GM12874 (cell line): ENCODE results near the gene MRPL23.

Experiments
- TF ChIP-seq, protein P1 (sequence below): IDR thresholded peaks from 2 replicates; pipeline ENCODE4 v1.5.1; 2011; ENCODE audit warnings: low read depth, mild to moderate bottlenecking, control low read depth, low read length, moderate library complexity; ENCODE audit not compliant: insufficient read depth

MRPL23 gene

DNA sequence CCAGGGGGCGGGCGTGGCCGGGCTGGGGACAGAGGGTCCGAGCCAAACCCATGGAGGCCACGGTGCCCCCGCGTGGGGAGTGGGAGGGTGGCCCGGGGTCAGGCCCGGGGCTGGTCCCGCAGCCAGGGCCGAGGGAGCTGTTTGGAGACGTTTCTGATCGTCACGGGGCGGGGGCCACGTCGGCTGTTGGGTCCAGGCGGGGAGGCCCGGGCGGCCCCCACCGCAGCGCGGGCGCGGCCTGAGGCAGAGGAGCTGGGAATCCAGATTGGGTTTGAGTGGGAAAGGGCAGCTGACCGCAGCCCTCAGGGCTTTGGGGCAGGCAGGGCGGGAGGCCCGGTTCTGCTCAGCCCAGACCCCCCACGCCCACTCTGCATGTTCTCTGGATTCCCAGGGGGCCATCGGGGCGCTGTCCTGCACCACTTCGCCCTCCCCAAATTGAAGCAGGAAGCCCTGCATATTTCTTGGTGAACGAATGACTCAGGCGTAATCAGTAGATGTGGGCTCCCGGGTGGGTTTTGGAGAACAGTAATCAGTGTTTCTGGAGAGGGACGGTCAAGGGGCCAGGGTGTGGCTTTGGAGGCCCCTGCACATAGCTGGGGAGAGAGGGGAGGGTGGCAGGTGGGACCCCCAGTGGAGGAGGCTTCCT is 583 bp downstream of the MRPL23 start:
- TF ChIP-seq, protein P1, sequence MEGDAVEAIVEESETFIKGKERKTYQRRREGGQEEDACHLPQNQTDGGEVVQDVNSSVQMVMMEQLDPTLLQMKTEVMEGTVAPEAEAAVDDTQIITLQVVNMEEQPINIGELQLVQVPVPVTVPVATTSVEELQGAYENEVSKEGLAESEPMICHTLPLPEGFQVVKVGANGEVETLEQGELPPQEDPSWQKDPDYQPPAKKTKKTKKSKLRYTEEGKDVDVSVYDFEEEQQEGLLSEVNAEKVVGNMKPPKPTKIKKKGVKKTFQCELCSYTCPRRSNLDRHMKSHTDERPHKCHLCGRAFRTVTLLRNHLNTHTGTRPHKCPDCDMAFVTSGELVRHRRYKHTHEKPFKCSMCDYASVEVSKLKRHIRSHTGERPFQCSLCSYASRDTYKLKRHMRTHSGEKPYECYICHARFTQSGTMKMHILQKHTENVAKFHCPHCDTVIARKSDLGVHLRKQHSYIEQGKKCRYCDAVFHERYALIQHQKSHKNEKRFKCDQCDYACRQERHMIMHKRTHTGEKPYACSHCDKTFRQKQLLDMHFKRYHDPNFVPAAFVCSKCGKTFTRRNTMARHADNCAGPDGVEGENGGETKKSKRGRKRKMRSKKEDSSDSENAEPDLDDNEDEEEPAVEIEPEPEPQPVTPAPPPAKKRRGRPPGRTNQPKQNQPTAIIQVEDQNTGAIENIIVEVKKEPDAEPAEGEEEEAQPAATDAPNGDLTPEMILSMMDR, result no peak

DNA sequence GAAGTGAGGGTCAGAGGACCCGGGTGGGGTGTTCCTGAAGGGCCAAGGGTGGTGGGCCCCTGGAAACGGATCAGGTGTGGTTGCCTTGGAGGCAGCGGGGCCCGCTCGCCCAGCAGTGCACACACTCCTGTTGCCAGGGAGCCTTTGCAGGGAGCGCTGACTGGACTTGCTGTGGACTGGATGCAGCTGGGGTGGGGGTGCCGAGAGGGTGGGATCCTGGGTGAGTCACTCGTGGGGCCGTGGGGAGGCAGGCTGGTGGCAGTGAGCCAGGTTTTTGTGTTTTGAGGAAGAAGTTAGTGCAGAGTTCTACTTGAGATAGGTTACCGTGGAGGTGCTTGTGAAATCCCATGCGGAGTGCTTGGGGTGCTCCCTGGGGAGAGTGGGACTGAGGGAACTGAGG is 1.3 kb downstream of the MRPL23 start:
- TF ChIP-seq, protein P1, result no peak

GRCh38 chr11:1949302-1949701 is 2.2 kb downstream of the MRPL23 start:
- TF ChIP-seq, protein P1, result no peak

GRCh38 chr11:1949922-1950321 is 2.8 kb downstream of the MRPL23 start:
- TF ChIP-seq, protein P1, result no peak

DNA sequence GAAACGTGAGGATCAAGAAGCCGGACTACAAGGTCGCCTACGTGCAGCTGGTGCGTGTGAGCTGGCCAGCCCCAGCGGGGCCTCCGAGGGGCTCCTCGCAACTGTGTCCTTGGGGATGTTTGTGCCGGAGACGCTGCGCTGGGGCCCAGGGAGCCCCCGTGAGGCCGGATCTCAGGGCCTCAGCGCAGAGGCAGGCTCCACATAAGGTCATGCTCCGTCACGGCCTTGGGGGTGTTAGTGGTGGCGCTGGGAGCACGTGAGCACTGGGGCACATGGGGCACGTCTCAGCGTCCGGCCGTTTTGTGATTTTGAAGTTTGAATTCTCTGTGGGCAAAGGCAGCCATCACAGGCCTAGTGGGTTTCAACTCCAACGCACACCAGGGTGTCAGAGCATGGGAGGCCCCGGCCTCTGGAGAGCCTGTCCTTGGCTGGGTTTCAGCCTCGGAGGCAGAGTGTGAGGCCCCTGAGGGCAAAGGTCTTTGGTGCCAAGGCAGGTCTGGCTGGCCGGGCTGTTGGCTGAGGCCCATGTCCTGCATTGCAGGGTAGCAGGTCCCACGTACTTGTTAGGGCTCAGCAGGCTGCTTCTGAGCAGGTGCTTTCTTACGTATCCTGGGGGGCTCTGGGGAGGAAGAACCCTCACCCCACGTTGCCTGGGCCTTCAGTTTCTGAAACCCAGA is 5.8 kb downstream of the MRPL23 start:
- TF ChIP-seq, protein P1, result no peak

DNA sequence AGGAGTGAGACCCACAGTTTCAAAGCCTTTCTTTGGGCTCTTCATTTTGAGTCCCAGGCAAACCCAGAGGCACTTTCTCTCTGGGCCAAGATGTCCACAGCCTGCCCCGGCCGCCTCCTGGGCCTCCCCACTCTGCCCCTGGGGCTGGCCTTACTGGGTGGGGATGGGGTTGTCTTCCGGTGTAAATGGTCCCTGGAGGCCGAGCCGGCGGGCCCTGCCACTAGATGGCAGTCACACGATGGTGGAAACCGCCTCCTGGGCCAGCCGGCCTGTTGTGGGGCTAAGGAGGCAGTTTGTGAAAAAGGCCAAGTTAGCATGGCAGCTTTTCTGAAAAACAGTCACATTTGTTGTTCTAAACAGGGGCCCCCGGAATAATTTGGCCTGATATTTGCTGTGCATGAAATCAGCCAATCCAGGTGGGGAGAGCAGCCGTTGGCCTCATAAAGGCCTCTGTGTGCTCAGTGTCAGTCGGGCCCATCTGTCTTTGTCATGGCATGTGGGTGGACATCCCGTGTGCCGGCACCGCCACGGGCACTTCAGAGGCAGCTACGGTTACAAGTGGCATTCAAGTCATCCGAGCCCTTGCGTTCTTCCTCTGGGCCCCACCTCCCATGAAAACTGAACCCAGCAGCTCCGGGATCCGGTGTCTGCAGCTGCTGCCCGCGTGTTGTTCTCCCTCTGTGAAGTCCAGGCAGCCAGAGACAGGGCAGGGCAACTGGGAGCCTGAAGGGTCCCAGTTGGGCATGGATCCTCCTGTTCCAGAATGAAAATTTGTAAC is 6.5 kb downstream of the MRPL23 start:
- TF ChIP-seq, protein P1, result no peak

DNA sequence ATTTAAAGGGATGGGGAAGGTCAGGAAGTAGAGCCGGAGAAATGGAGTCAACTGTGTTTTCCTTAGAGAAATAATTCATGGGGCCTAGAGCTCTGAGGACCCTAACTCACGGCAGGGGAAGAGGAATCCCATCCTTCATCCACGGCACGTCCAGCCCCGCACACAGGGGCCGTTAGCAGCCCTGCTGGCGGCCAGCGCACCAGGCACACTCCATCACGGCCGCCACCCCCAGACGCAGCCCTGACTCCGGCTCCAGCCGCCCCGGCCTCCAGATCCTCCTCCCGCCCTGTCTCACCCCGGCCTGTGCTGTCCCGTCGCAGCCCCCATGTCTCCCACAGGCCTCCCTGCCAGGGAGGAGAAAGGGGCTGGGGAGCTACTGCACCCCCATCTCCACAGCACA is 11.2 kb downstream of the MRPL23 start:
- TF ChIP-seq, protein P1, result no peak
